ENCODE data around the gene ZSCAN32. TPM values are rescaled to one million over a fixed set of nuclear protein-coding genes. Genes with fewer than 3 reads are reported as not detected.
A peak's percentile ranks its signal among the peaks of the same experiment; 100 is the strongest.

ZSCAN32 gene
- total RNA-seq, 4 donors from 2014 or later = 1.00 to 12.7 (median 11.6) TPM

DNA sequence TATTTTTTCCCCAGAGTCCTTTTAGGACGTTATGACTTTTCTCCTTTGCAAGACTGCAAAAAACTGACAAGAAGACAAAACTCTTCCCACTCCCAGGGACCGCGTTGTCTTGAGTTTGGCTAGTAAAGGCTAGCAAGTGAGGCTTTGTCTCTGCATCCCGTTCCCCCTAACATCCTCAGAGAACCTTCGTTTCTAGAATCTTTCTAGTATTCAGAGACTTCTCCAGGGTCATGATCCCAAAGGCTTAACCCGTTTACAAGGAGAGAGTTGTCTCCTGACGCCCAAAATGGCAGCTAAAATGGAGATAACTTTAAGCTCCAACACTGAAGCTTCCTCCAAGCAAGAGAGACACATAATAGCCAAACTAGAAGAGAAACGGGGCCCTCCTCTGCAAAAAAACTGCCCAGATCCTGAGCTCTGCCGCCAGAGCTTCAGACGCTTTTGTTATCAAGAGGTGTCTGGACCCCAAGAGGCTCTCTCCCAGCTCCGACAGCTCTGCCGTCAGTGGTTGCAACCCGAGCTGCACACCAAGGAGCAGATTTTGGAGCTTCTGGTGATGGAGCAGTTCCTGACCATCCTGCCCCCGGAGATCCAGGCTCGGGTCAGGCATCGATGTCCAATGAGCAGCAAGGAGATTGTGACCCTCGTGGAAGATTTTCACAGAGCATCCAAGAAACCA is 1.1 kb upstream of the ZSCAN32 start:
- WGBS, 2 donors (ENCODE audit: low coverage in 1 of 2) = 0 to 46% methylated on average over 5 to 17 of the region's 17 CpGs
- no peak for TF ChIP-seq POLR2AphosphoS5 (IDR thresholded peaks at IDR 0.05)
- no peak for DNase-seq
- Histone ChIP-seq H3K27ac (peak overlapping the region; percentile 88 to 92 (median 90)), H3K9me3 (peaks cover 33 to 34% of the 10 kb centered on the region in 2 donors), H3K36me3 (peaks cover 0 to 45% (median 22%) of the 10 kb centered on the region in 4 donors), H3K4me1 (peaks cover 12 to 22% (median 15%) of the 10 kb centered on the region in 4 donors), H3K4me3 (peak overlapping the region; percentile 63 to 84 (median 72)), H3K27me3 (no peaks in the 10 kb centered on the region)
- intact Hi-C loops (cut with DNase I; ENCODE audit: low total_unique reads) = loop anchor here (2.0 kb wide), 1 partner anchor 57 kb away; no protein-coding TSS in a partner anchor
- in situ Hi-C loops (cut with MboI; ENCODE audit: low pct_ligation_motif_present in 1 of 4, low pct_unique_long_range_greater_than_20kb in 1 of 4, low sequenced_read_pairs in 3 of 4) = loop anchor here in 2 of 4 donors (10.0 to 25.0 kb wide), 2 partner anchors 90 to 107 kb away; partner anchors contain the start of genes TIGD7 (in 1 of the 2) and ZNF75A (in 1 of the 2)

DNA sequence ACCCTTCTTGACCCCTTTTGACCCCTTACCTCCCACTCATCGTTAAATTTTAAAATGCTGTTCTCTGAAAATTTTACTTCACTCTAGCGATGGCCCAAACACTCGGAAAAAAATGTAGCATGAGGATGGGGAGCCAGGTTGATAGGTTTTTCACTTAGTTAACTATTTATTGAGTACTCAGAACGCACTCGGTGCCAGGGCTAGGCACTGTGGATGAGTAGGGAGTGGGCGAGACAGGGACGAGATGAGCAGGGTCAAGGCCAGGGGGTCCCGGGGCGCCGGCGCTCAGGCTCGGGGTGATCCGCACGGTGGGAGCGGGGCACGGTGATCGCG is 392 bp downstream of the ZSCAN32 start:
- 0 to 1% methylated on average over 3 to 18 of the region's 18 CpGs for whole genome bisulfite sequencing, 2 donors (ENCODE audit: low coverage in 1 of 2)
- in situ Hi-C loops (cut with MboI; ENCODE audit: low pct_ligation_motif_present in 1 of 4, low pct_unique_long_range_greater_than_20kb in 1 of 4, low sequenced_read_pairs in 3 of 4) = loop anchor here in 2 of 4 donors (10.0 to 25.0 kb wide), 2 partner anchors 88 to 106 kb away; partner anchors contain the start of genes TIGD7 (in 1 of the 2) and ZNF75A (in 1 of the 2)
- no peak for TF ChIP-seq POLR2AphosphoS5 (IDR thresholded peaks at IDR 0.05)
- no peak for TF ChIP-seq EP300 (IDR thresholded peaks at IDR 0.05; ENCODE audit: low read depth)
- TF ChIP-seq, protein P1, sequence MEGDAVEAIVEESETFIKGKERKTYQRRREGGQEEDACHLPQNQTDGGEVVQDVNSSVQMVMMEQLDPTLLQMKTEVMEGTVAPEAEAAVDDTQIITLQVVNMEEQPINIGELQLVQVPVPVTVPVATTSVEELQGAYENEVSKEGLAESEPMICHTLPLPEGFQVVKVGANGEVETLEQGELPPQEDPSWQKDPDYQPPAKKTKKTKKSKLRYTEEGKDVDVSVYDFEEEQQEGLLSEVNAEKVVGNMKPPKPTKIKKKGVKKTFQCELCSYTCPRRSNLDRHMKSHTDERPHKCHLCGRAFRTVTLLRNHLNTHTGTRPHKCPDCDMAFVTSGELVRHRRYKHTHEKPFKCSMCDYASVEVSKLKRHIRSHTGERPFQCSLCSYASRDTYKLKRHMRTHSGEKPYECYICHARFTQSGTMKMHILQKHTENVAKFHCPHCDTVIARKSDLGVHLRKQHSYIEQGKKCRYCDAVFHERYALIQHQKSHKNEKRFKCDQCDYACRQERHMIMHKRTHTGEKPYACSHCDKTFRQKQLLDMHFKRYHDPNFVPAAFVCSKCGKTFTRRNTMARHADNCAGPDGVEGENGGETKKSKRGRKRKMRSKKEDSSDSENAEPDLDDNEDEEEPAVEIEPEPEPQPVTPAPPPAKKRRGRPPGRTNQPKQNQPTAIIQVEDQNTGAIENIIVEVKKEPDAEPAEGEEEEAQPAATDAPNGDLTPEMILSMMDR (IDR thresholded peaks at IDR 0.05) = no peak
- TF ChIP-seq POLR2A (IDR thresholded peaks at IDR 0.05) = no peak
- Histone ChIP-seq H3K27me3 (no peaks in the 10 kb centered on the region), H3K36me3 (peaks cover 0 to 45% (median 15%) of the 10 kb centered on the region in 4 donors), H3K4me1 (peaks cover 12 to 22% (median 15%) of the 10 kb centered on the region in 4 donors), H3K27ac (peak overlapping the region; percentile 88 to 92 (median 90)), H3K4me3 (peak overlapping the region; percentile 70 to 90 (median 80)), H3K9me3 (peaks cover 21 to 23% of the 10 kb centered on the region in 2 donors)
- DNase-seq = no peak
- intact Hi-C loops (cut with DNase I; ENCODE audit: low total_unique reads) = loop anchor here (2.0 kb wide), 1 partner anchor 58 kb away; no protein-coding TSS in a partner anchor

DNA sequence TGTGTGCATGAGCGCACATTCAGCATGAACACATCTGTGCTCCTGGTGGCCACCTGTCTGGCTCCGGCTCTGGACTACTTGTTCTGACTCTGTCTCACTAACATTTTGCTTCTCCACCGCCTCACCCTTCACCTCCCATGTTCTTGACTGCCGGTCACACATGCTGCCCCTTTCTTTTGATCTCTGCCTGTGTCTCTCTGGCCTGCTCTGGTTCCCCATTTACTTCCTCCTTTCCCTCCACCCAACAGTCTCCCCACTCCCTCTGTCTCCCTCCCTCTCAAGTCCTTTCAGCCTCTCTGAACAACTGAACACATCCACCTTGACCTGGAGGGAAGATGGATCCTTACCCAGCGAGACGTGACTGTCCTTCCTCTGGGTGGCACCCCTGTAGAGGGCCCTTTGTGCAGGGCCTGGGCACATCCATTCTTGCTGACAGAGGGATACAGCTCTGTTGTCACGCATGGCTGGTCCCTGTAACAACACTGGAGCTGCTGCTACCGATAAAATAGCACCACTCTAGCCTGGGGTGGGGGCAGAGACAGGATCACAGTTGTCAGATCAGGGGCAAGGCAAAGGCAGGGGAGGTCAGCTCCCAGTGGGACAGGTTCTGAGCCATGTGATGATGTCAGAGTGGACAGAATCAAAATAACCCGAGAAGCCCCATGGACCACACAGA is 11.0 kb downstream of the ZSCAN32 start:
- Histone ChIP-seq H3K4me1 (no peaks in the 10 kb centered on the region), H3K4me3 (no peak overlapping the region), H3K27me3 (no peaks in the 10 kb centered on the region), H3K9me3 (peaks cover 38 to 65% of the 10 kb centered on the region in 2 donors), H3K36me3 (peaks cover 0 to 83% (median 35%) of the 10 kb centered on the region in 4 donors), H3K27ac (no peak overlapping the region)
- WGBS, 2 donors (ENCODE audit: low coverage in 1 of 2) = 92% methylated on average over 9 of the region's 9 CpGs; no CpG with 5 or more reads in 1 of the 2 donors
- intact Hi-C loops (cut with DNase I; ENCODE audit: low total_unique reads) (no loop called here), in situ Hi-C loops (cut with MboI; ENCODE audit: low pct_ligation_motif_present in 1 of 4, low pct_unique_long_range_greater_than_20kb in 1 of 4, low sequenced_read_pairs in 3 of 4) (no loop called here)
- TF ChIP-seq POLR2A (IDR thresholded peaks at IDR 0.05) (no peak), EP300 (IDR thresholded peaks at IDR 0.05; ENCODE audit: low read depth) (no peak)
- no peak for DNase-seq

DNA sequence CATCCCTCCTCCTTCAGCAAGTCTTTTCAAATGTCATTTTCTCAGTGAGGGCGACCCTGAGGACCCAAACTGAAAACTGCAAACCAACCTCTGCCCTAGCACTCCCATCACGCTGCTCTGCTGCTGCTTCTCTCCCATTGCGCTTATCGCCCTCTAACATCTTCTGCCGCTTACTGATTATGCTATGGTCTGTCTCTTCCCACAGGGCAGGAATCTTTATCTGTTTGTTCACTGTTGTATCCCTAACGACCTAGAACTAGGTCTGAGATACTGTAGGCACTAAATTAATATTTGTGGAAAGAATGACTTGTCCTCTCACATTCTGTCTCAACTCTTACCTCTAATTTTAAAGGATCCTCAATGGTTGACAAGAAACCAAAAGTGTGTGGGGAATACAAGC is 12.5 kb downstream of the ZSCAN32 start:
- no peak for DNase-seq
- no peaks in the 10 kb centered on the region for H3K4me1 ChIP-seq
- peaks cover 45 to 72% of the 10 kb centered on the region in 2 donors for H3K9me3 ChIP-seq
- WGBS, 2 donors (ENCODE audit: low coverage in 1 of 2) = 96 to 100% methylated on average over 1 to 6 of the region's 6 CpGs
- H3K27ac ChIP-seq = no peak overlapping the region
- TF ChIP-seq EP300 (IDR thresholded peaks at IDR 0.05; ENCODE audit: low read depth) = no peak
- TF ChIP-seq, protein P1 (IDR thresholded peaks at IDR 0.05) = no peak
- no peak for TF ChIP-seq POLR2A (IDR thresholded peaks at IDR 0.05)
- in situ Hi-C loops (cut with MboI; ENCODE audit: low pct_ligation_motif_present in 1 of 4, low pct_unique_long_range_greater_than_20kb in 1 of 4, low sequenced_read_pairs in 3 of 4) = no loop called here
- intact Hi-C loops (cut with DNase I; ENCODE audit: low total_unique reads) = no loop called here
- H3K36me3 ChIP-seq = peaks cover 5 to 83% (median 42%) of the 10 kb centered on the region in 4 donors
- H3K27me3 ChIP-seq = no peaks in the 10 kb centered on the region
- H3K4me3 ChIP-seq = no peak overlapping the region

DNA sequence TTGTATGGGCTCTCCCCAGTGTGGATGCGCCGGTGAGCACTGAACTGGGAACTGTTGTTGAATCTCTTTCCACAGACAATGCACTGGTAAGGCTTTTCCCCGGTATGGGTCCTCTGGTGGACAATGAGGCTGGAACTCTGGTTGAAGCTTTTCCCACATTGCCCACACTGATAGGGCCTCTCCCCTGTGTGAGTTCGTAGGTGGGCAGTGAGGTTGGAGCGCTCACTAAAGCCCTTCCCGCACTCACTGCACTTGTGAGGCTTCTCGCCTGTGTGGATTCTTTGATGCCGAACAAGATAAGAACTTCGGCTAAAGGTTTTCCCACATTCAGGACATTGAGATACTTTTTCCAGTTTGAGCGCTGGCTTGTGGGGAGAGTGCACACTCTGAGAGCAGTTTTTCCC is 17.8 kb downstream of the ZSCAN32 start:
- peaks cover 10 to 57% (median 26%) of the 10 kb centered on the region in 4 donors for H3K36me3 ChIP-seq
- intact Hi-C loops (cut with DNase I; ENCODE audit: low total_unique reads) (no loop called here), in situ Hi-C loops (cut with MboI; ENCODE audit: low pct_ligation_motif_present in 1 of 4, low pct_unique_long_range_greater_than_20kb in 1 of 4, low sequenced_read_pairs in 3 of 4) (no loop called here)
- H3K27me3 ChIP-seq = no peaks in the 10 kb centered on the region
- WGBS, 2 donors (ENCODE audit: low coverage in 1 of 2) = 99% methylated on average over 10 of the region's 10 CpGs; no CpG with 5 or more reads in 1 of the 2 donors
- H3K4me1 ChIP-seq = no peaks in the 10 kb centered on the region
- TF ChIP-seq, protein P1 (IDR thresholded peaks at IDR 0.05) = no peak
- TF ChIP-seq EP300 (IDR thresholded peaks at IDR 0.05; ENCODE audit: low read depth) (no peak), POLR2A (IDR thresholded peaks at IDR 0.05) (no peak), POLR2AphosphoS5 (IDR thresholded peaks at IDR 0.05) (no peak)
- H3K9me3 ChIP-seq = peaks cover 78 to 80% of the 10 kb centered on the region in 2 donors
- H3K27ac ChIP-seq = no peak overlapping the region
- no peak overlapping the region for H3K4me3 ChIP-seq
- DNase-seq = no peak
